ENCODE data around the gene L3HYPDH.

L3HYPDH gene

DNA sequence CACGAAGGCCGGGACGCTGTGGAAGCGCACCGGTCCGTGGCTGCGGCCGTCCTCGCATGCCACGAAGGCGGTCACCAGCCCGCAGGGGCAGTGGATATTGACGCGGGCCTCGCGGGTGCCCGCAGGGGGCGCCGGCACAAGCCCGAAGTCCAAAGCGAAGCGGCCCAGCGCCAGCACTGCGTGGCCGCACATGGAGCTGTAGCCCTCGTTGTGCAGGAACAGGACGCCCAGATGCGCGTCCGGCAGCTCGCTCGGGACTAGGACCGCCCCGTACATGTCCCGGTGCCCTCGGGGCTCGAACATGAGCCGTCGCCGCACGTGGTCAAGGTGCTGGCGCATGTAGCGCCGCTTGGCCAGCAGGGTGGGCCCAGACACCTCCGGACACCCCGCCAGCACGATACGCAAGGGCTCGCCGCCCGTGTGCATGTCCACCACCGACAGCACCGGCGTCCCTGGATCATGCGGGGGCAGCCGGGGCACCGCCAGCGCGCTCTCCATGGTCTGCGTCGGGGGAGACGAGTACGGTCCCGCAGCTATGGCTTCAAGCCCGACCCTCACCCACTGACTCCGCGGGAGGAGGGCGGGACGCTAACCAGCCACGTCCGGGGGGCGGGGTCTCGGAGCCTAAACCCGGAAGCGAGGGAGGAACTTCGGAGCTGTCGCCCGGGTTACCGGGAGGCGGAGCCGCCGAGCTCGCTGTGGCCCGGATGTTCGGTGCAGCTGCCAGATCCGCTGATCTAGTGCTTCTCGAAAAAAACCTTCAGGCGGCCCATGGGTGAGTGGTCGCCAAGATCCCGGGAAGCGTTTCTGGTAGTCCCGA is at the start of gene L3HYPDH, which contains the start of gene JKAMP:
TSS of gene L3HYPDH (minus strand) at position 590 of the 820 bp plus-strand sequence. CDS start at position 498, 92 bp downstream.
TSS of gene JKAMP (plus strand) at position 699 of the 820 bp plus-strand sequence. CDS start at position 772, 73 bp downstream.
- DNase-seq = peak; percentile 95

DNA sequence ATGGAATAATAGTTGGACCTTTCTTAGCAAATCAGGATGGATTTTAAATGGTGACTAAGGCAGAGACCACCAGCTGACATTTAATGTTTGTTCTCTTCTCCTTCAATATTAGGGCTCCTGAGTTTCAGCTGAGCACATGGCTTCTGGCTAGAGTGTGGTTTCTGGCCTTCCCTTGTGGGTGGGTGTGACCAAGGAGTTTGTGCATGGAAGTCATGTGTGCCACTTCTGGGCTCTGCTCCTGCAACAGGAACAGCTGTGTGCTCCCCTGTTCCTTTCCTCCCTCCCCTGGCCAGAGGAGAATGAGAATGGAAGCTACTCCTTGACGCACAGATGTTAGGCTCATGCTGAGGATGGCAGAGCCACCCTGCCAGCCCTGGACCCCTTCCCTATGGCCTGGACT is 48.2 kb upstream of the L3HYPDH start:
- no peak for DNase-seq

DNA sequence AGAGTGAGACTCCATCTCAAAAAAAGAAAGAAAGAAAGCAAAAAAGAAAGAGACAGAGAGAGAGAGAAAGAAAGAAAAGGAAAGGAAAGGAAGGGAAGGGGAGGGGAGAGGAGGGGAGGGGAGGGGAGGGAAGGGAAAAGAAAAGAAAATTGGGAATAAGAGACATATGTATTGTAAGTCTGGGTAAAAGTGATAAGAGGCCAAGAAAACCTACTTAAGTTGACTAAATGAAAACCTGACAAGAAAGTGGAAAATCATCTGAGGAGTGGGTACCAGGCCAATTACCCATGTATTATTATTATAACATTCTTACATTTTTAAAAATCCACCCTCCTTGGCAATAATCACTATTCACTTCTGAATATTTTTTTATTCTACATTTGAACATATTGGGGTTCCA is 46.1 kb upstream of the L3HYPDH start:
- DNase-seq = no peak

DNA sequence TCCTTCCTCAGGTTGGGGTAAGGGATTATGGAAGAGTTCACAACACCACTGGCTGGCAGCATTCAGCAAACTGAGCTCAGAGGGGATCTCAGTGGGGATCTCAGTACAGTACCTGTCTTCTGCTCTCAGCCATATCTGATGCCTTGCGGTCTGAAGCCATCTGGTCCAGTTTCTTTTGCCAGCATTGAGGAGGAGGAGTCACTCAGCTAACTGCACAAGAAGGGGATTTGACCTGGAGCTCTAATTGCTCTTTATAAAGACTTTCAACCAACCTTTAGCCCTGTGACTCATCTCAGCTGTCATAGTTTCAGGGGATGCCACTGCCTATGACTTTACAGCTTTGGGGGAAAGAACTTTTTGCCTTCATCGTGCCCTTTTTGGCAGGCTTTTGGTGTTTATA is 45.0 kb upstream of the L3HYPDH start:
- DNase-seq = no peak

DNA sequence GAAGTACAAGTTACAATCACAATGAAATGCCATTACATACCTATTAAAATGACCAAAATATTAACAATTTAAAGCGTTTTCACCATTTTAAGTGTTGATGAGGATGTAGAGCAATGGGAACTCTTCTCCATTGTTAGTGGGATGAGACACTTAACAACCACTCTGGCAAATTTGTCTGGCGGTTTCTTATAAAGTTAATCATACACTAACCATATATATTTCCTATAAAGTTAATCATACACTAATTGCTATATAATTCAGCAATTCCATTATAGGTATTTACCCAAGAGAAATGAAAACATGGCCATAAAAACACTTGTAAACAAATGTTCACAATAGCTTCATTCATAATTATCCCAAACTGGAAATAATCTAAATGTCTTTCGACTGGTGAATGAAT is 36.0 kb upstream of the L3HYPDH start:
- no peak for DNase-seq

DNA sequence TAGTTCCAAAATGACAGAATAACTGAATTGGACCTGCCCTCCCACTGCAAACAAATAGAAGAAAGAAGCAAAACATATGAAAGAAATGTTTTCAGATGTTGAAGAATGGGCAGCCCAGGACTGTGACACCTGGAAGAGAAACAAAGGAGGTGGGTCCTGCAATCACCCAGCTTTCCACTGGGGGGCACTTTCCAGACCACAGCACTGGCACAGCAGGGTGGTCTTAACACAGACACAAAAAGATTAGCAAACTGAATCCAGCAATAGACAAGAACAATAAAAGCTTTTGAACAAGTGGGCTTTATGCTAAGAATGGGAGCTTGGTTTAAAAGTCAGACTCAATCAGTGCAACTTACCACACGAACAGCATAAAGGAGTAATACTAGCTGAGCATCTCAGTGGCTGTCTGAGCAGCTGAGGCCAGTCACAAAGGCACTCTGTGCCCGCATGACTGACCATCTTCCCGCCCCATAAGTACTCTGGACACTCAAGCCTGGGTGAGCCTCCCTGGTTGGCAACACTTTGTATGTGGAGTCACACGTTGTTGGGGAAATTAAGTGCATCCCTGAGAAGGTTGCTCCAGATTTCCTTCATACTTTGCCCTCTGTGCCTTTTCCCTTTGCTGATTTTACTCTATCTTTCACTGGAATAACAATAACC is 27.8 kb upstream of the L3HYPDH start:
- no peak for DNase-seq

DNA sequence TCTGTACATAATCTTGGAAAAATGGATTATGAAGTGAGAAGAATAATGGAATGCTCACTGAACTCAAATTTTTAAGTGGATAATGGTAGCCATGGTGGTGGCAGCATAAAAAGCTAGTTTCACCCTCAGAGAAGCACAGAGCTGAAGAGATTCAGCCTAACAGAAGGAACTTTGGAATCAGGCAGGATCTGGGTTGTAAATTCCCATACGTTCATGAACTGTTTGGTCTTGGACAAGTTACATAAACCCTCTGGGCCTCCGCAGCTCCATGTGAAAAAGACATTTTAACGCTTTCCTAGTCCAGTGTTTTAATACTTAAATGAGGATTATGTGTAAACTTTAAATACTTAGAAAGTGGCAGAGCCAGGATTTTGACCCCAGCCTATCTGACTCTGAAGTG is 26.8 kb upstream of the L3HYPDH start:
- DNase-seq = no peak

DNA sequence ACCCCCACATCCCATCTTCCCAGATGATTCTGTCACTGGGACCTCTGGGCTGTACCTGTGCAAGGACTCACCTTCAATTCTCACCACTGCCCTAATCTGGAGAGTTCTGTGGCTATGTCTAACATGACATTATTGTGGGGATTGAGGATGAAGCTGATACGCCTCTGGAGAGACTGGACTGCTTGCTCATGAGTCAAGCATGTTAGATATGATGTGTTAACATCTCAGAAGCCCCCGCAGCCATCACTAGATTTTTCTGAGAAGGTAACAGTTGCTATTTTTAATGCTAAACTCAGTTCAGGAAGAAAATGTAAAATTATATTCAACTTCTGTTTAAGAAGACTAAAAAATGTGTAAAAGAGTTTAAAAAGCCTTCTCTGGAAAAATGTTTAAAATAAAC is 25.8 kb upstream of the L3HYPDH start:
- no peak for DNase-seq

DNA sequence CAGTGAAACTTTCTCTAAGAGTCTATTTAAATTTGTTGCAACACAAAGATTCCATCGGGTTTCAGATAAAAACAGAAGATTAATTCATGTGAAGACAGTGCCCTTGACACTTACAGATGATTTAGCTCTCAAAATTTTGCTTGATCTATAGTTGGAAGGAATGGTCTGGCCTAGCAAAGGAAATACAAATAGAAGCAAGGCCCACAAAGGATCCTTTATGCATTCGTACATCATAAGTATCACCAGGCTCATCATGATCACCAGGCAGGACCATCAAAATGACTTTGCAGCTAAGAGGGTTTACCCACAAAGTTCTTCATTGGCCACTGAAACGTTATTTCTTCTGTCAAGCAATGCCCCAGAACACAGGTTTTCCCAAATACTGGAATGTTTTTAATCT is 24.9 kb upstream of the L3HYPDH start:
- DNase-seq = no peak

DNA sequence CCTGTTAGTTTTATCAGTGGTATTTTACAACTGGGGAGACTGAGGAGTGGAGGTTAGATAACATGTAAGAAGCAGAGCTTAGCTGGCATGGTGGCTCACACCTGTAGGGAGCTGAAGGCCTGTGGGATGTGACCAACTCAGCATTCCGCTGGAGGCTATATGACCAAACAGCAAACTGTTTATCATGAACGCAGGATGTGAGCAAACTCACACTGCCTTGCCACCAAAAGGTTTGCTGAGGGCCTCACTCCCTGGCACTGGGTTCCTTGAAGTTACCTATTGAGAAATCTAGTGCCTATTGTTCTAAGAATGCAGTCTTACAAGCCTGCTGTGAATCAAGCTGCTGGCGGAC is 23.5 kb upstream of the L3HYPDH start:
- no peak for DNase-seq

DNA sequence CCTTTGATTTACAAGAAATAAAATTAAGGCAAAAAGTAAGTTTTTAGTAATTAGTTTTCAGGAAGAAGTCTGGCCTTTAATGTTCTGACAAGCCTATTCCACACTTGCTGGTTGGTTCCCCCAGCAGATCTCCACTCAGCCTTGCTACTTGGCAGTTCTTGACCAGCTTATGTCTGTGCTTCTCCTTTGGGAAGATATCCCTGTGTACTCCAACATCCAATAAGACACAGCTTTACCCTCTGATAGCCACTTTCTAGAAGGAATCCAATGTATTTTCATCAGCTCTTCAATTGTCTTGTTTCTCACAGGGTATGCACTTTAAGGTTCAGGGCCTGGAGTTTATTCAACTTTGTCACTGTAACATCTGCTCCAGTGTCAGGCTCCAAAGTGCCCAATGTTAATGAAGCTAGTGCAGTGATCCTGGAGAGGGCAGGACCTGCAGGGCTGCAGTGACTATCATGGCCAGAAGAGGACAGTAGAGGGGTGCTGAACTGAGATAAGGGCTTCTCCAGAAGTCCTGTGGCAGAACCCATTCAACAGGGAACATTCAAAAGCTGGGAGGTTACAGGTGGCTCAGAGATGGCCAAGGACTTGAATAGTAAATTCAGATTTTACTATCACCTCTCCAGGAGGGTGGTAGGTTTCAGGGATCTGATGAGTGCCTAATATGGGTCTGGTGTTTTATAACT is 23.0 kb upstream of the L3HYPDH start:
- peak; percentile 34 to 44 for DNase-seq

DNA sequence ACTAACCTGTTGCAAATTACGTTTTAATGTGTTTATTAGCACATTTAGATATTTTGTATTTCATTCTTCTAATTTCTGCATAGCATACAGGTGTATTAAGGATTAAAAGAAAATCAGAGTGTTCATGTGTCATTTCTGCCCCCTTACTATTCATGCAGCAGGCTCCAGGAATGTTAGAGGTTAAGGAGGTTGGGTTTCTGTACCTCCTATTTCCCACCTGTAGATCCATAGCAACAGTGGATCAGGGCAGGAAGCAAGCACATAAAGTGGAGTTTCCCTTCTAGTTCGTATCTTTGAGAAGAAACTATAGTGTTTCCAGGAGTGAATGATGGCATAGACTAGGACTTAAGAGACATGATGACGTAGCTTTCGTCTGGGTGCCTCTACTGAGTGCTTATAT is 19.0 kb upstream of the L3HYPDH start:
- DNase-seq = no peak

DNA sequence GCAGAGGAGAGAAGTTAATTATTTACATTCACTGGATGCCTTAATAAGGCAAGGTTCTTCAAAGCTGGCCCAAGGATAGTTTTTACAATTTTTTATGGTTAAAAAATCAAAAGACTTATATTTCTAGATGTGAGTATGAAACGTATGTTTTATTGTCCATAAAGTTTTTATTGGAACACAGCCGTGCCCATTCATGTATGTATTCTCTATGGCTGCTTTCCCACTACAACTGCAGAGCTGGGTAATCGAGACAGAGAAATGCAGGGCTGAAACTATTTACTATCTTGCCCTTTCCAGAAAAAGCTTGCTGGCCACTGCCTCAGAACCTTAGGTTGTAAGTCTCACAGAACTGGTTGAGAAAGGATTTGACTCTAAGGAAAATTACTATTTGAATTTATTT is 16.5 kb upstream of the L3HYPDH start:
- no peak for DNase-seq

DNA sequence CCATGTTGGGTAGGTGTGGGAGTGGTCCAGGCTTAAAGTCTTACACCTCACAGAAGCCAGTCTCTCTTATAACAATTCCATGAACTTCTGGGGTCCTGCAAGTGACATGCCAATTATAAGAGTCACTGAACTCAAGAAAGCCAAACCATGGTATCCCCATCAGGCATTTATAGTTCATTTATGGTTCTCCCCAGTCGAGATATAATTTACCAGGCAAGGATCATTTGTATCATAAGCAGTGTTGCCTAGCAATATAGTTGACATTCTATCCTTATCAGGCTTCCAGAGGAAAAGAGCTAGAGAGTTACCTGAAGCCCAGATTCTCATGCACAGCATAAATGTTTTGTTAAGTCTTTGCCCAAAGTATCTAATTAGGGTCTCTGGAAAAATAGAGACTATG is 8.2 kb upstream of the L3HYPDH start:
- DNase-seq = no peak

DNA sequence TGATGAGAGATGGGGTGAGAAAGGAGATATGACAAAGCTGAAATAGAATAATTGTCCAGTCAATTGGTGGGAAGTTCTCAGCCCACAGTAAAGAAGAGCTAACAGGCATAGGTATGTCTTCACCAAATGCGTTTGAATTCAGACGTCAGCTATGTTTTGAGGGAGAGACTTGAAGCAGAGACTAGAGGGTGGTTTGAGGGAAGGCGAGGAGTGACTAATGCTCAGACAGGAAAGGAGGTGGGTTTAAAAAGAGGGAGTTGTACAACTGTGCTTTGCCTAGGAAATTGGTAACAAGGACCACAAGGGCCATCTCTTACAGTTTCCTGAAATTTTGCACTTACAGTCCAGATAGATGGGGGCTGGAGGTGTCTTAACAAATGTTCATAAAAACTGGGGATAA is 6.5 kb upstream of the L3HYPDH start:
- no peak for DNase-seq

DNA sequence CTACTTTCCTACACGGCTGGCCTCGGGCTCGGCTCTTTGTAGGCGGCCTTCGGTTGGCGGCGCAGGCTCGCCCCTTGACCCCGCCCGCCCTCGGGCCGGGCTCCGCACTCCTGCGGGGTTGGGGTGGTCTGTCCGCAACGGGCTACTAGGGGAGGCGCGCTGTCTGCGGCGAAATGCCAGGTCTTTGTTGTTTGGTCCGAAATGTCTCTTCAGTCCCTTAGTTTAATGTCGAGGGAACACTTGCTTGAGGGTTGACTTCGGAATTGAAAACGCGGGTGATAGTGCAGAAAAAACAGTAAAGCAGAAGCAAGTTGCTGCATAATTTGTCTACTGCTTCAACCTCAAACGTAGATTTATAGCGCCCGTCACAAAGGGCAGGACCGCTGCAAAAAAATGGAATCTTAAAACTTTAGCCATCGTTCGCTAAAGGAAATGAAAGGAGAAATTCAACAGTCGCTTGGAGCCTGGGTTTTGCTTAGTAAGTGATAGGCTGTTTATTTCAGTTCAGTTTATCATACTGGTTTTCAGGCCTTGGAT is 499 bp upstream of the L3HYPDH start:
- no peak for DNase-seq

DNA sequence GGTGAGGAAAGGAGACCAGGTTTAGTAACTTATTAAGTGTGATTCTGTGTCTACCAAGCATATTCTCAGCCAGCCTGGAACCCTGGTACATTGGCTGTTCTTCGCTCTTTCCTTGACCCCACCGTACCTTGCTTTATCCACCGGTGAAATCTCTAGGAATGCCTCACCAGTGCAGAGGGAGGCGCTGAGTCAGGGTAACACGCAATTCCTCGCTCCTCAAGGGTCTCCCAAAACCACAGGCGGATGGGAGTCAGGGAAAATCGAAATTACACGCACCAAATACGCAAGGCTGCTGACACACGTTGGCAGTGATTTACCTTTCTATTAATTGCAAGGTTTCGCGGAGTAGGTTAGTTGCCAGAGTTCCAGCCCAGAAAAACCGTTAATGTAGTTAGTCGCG is 845 bp downstream of the L3HYPDH start:
- no peak for DNase-seq

DNA sequence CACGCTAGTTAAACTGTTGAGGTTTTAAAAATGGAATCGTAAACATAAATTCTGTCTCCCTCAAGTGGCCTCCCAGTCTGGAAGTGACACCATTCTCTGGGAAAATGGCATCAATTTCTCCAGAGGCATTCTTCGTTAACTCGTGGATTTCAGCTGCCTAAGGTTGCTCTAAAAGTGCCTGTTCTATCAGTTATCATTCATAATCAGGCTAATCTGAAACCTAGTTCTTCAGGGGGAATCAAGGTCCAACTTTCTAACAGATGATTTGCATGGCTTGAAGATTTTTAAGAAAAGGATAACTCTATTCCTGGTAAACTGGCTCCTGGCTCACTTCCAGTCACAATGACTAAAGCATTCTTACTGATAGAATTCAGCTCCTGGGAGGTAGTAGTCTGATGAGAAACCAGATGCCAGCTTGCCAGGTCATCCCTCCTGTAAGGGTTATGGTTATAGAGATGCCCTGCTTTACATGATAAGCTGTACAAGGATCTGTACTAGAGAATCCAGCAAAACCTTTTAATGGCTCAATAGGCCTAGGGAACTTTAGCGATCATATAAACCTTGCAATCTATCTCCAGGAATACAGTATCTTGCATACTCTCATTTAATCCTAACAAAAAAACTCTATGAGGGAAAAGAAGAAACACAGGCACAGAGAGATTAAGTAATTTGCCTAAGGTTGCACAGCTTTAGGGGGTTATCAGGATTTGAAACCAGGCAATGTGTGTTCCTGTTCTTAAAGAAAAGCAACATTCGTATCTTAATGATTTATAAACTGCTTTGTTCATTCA is 1.5 kb downstream of the L3HYPDH start:
- DNase-seq = no peak

DNA sequence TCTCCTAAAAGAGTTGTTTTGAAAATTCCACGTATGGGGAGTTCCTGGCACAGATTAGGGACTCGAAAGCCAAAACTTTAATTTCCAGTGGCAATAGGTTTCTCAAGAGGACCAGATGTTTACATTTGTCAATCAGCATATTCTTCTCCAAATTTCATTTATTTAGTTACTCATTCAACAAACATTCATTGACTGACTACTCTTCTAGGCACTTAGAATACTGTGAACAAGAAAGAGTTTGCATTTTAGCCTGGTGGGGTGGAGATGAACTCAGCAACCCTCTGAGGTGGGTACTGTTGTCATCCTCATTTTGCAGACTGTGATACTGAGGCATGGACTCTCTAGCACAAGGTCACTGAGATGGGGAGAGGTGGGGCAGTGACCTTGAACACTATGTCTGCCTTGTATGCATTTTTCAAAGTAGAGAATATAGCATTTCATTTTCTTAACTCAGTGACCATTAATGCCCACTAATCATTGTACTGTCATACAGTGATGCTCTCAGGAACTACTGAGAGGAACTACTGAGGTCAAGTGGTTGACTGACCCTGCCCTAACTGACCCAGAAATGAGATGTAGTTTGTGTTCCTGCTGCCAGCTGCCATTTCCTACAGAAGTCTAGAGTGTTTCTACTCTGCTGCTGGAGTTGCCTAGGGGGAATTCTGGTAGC is 2.2 kb downstream of the L3HYPDH start:
- no peak for DNase-seq

DNA sequence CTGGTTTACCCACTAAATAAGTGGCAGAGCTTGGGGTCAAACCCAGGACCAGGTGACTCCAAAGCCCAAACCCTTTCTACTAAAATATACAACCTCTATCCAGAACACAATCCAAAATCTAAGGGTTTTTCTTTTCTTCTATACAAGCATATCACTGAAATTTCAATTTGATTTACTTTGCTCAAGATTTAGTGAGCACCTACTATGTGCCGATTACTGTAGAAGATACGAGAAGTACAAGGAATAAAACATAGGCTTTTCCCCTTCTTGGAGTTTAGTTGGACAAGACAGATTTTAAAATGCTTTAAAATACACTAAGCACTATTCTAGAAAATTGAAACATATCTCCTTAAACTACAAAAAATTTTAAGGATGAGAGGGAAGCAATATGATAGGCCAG is 2.8 kb downstream of the L3HYPDH start:
- no peak for DNase-seq

DNA sequence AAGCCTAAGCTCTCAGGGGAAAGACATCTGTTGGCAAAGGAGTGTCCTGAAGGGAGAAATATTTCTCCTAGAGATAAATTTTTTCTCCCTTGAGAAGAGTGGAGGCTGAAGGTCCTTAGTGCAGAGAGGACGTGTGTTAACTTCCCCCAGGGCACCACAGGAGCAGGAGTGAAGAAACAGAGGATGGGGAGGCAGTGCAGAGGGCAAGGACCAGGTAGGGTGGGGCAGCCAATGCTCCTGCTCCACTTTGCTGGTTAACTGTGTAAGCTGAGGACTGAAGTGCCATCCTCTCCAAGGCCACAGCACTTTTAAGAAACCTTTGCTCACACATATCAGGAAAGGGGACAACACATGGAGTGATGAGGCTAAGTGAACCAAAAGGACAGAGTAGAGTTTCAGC is 4.0 kb downstream of the L3HYPDH start:
- DNase-seq = no peak

DNA sequence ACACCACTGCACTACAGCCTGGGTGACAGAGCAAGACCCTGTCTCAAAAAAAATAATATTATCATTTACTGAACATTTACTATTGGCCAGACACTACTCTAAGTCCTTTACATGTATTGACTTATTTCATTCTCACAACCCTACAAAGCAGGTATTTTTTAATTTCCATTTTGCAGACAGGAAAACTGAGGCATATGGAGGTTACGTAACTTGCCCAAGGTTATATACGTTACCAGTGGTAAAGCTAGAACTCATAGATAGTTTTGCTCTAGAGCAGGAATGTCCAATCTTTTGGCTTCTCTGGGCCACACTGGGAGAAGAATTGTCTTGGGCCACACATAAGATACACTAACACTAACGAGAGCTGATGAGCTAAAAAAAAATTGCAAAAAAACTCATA is 5.7 kb downstream of the L3HYPDH start:
- no peak for DNase-seq

Data from CD4-positive, alpha-beta T cell treated with Interleukin-1 beta for 1 hour (primary cell).